PC-9 (cell line): ENCODE measurements around the gene SPATA31E1.

Source experiments
- EZH2 ChIP-seq: fragments of 200-600 bp; sonication (generic); IDR thresholded peaks from 2 replicates; pipeline ENCODE4 v1.8.0; 2017; ENCODE audit warnings: antibody characterized with exemption, low read depth
- TF ChIP-seq, protein P1 (sequence below): fragments of 200-600 bp; sonication (generic); conservative IDR thresholded peaks from 2 replicates; pipeline ENCODE4 v1.6.1; 2017; ENCODE audit warnings: mixed run types, antibody characterized with exemption, mild to moderate bottlenecking, moderate library complexity

DNA sequence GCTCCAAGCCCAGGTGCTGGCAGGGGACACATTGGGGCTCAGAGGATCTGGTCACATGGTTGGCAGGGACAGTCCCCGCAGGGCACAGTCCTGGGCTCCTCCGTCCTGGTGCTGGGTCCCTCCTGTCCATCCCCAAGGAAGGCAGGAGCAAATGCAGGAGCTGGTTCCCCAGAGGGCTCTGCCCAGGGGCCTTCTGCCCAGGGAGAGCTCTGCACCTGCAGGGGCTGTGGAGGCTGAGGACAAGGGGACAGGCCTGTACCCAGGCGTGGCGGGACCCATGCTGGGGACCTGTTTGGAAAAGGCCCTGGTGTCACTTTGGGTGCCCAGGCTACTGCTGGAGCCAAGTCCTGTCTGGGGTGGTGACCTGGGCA is 7.2 kb downstream of the SPATA31E1 start:
- TF ChIP-seq, protein P1, sequence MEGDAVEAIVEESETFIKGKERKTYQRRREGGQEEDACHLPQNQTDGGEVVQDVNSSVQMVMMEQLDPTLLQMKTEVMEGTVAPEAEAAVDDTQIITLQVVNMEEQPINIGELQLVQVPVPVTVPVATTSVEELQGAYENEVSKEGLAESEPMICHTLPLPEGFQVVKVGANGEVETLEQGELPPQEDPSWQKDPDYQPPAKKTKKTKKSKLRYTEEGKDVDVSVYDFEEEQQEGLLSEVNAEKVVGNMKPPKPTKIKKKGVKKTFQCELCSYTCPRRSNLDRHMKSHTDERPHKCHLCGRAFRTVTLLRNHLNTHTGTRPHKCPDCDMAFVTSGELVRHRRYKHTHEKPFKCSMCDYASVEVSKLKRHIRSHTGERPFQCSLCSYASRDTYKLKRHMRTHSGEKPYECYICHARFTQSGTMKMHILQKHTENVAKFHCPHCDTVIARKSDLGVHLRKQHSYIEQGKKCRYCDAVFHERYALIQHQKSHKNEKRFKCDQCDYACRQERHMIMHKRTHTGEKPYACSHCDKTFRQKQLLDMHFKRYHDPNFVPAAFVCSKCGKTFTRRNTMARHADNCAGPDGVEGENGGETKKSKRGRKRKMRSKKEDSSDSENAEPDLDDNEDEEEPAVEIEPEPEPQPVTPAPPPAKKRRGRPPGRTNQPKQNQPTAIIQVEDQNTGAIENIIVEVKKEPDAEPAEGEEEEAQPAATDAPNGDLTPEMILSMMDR, result no peak
- TF ChIP-seq EZH2, result no peak
